RPMI8226 (cell line): ENCODE data around the gene PPP1R18.
"Not testable (repeated sequence)": the region's sequence is repeated elsewhere in the genome, so short reads cannot be mapped to it uniquely, and the experiment has no call there.

ENCODE experiments used
- DNase-seq: peaks from one replicate; pipeline ENCODE4 v3.0.0-alpha.2; 2015

Gene PPP1R18

GRCh38 chr6:30719356-30719755 lies 32.9 kb upstream of the PPP1R18 start:
- DNase-seq: no peak

GRCh38 chr6:30717845-30718720 lies 31.6 kb upstream of the PPP1R18 start:
- DNase-seq: not testable (repeated sequence)

GRCh38 chr6:30717129-30717844 lies 30.8 kb upstream of the PPP1R18 start, which contains the start of gene MDC1:
Gene MDC1, minus strand, starts transcription at chr6:30717281. Its CDS starts 2,106 bp downstream, at chr6:30715175.
- DNase-seq: peak; percentile 100

GRCh38 chr6:30716879-30717128 lies 30.4 kb upstream of the PPP1R18 start:
- no peak for DNase-seq

- no peak for DNase-seq
Observed at GRCh38 chr6:30714263-30714662, 27.8 kb upstream of the PPP1R18 start.

GRCh38 chr6:30712441-30712945 lies 26.0 kb upstream of the PPP1R18 start:
- DNase-seq: no peak

- DNase-seq: no peak
Observed at GRCh38 chr6:30711758-30712380, 25.4 kb upstream of the PPP1R18 start.

- DNase-seq: no peak
Observed at GRCh38 chr6:30709101-30709868, 22.8 kb upstream of the PPP1R18 start.

- peak; percentile 81 for DNase-seq
Observed at GRCh38 chr6:30707281-30707850, 20.9 kb upstream of the PPP1R18 start.

GRCh38 chr6:30705620-30706019 lies 19.2 kb upstream of the PPP1R18 start:
- DNase-seq: no peak

GRCh38 chr6:30703821-30704220 lies 17.4 kb upstream of the PPP1R18 start:
- no peak for DNase-seq

GRCh38 chr6:30703011-30703410 lies 16.6 kb upstream of the PPP1R18 start:
- no peak for DNase-seq

GRCh38 chr6:30700340-30700739 lies 13.9 kb upstream of the PPP1R18 start:
- DNase-seq: no peak

- no peak for DNase-seq
Observed at GRCh38 chr6:30696432-30696831, 10.0 kb upstream of the PPP1R18 start.

- no peak for DNase-seq
Observed at GRCh38 chr6:30691208-30691847, 4.9 kb upstream of the PPP1R18 start.

GRCh38 chr6:30690403-30691207 lies 4.2 kb upstream of the PPP1R18 start, which contains the start of gene NRM:
Gene NRM, minus strand, starts transcription at chr6:30690984. Its CDS starts 10 bp downstream, at chr6:30690974.
- peak; percentile 91 for DNase-seq

- no peak for DNase-seq
Observed at GRCh38 chr6:30689985-30690384, 3.5 kb upstream of the PPP1R18 start.

- no peak for DNase-seq
Observed at GRCh38 chr6:30689022-30689865, 2.8 kb upstream of the PPP1R18 start.

- DNase-seq: peak; percentile 25
Observed at GRCh38 chr6:30688569-30688968, 2.1 kb upstream of the PPP1R18 start.
